B cell (primary cell): ENCODE measurements around the gene ZIC4. TPM values are rescaled to one million over a fixed set of nuclear protein-coding genes. Genes with fewer than 3 reads are reported as not detected.

Experiments used
- ATAC-seq: fragments of 200-7000 bp; cut with Tn5 transposase; one replicate; pipeline ENCODE4 v1.10.0; 2021; ENCODE audit warnings: low read depth, mild to moderate bottlenecking, moderate number of reproducible peaks, moderate library complexity
- CTCF ChIA-PET: fragments of 350-600 bp; sonication (Branson Sonifier 250); formaldehyde crosslinking; loops from one replicate; lab custom pipeline; 2021; ENCODE audit warnings: antibody characterized with exemption, inconsistent platforms; lab: Charles Lee
- POLR2A ChIA-PET: fragments of 350-600 bp; sonication (Branson Sonifier 250); formaldehyde crosslinking; loops from one replicate; lab custom pipeline; 2021; ENCODE audit warnings: antibody characterized with exemption; lab: Charles Lee
- DNase-seq: peaks from one replicate; pipeline ENCODE4 v3.0.0; 2013
- H2AFZ ChIP-seq: 2 replicates; pipeline ENCODE4 v1.6.1; 2012; ENCODE audit warnings: mild to moderate bottlenecking, low read depth, low read length; ENCODE audit not compliant: insufficient read depth, poor library complexity, severe bottlenecking
- H3K27ac ChIP-seq, 2 donors: 1 replicate in 1 of 2; 2 replicates in 1 of 2; pipeline ENCODE4 v1.5.1; 2012 to 2013; ENCODE audit warnings: low read length in 2 of 2, mild to moderate bottlenecking in 2 of 2, moderate library complexity in 1 of 2
- H3K27me3 ChIP-seq, 4 experiments: fragments of 200-600 bp in 1 of 4; sonication (generic) in 1 of 4; replicated peaks in 1 of 4; 1 replicate in 2 of 4; 2 replicates in 2 of 4; pipeline versions ENCODE4 v1.6.1 to v1.7.0; 2013 to 2016; ENCODE audit warnings: low read length in 3 of 4, mild to moderate bottlenecking in 2 of 4, mixed read lengths in 1 of 4, moderate library complexity in 1 of 4; ENCODE audit not compliant: insufficient read depth in 4 of 4, control insufficient read depth in 3 of 4; ENCODE audit errors: control extremely low read depth in 1 of 4
- H3K36me3 ChIP-seq, 2 experiments: replicated peaks in 1 of 2; 1 replicate in 1 of 2; 2 replicates in 1 of 2; pipeline versions ENCODE4 v1.6.1 to v1.7.1; 2013; ENCODE audit warnings: low read length in 1 of 2; ENCODE audit not compliant: insufficient read depth in 2 of 2, control insufficient read depth in 1 of 2; ENCODE audit errors: control extremely low read depth in 1 of 2, extremely low read depth in 1 of 2
- H3K4me1 ChIP-seq, 2 donors: fragments of 200-600 bp in 1 of 2; sonication (generic) in 1 of 2; 1 replicate in 1 of 2; 2 replicates in 1 of 2; pipeline versions ENCODE4 v1.5.1 to v1.6.1; 2013 to 2017; ENCODE audit warnings: low read length in 2 of 2; ENCODE audit not compliant: control insufficient read depth in 2 of 2, insufficient read depth in 2 of 2
- H3K4me2 ChIP-seq: replicated peaks from 2 replicates; pipeline ENCODE3; 2012; ENCODE audit warnings: mild to moderate bottlenecking, low read depth, low read length; ENCODE audit not compliant: poor library complexity, severe bottlenecking
- H3K4me3 ChIP-seq, 5 experiments: fragments of 200-600 bp in 1 of 5; sonication (generic) in 1 of 5; 1 replicate in 3 of 5; 2 replicates in 2 of 5; pipeline versions ENCODE4 v1.5.1 to v1.7.0; 2011 to 2016; ENCODE audit warnings: low read length in 4 of 5, mild to moderate bottlenecking in 4 of 5, low read depth in 2 of 5, control low read depth in 1 of 5, moderate library complexity in 1 of 5; ENCODE audit not compliant: insufficient read depth in 1 of 5; ENCODE audit errors: control extremely low read depth in 1 of 5, extremely low read depth in 1 of 5
- H3K79me2 ChIP-seq: fragments of 200-600 bp; sonication (generic); one replicate; pipeline ENCODE4 v1.6.0; 2016; ENCODE audit warnings: low read length; ENCODE audit not compliant: control insufficient read depth, insufficient read depth
- H3K9ac ChIP-seq: fragments of 200-600 bp; sonication (generic); 2 replicates; pipeline ENCODE4 v1.6.1; 2017; ENCODE audit warnings: mild to moderate bottlenecking, low read length, moderate library complexity
- H3K9me3 ChIP-seq, 3 donors: one replicate each; pipeline versions ENCODE4 v1.6.1 to v1.7.1; 2013; ENCODE audit warnings: low read length in 2 of 3; ENCODE audit not compliant: control insufficient read depth in 2 of 3, insufficient read depth in 1 of 3; ENCODE audit errors: control extremely low read depth in 1 of 3
- H4K20me1 ChIP-seq: 2 replicates; pipeline ENCODE4 v1.6.0; 2012; ENCODE audit warnings: mild to moderate bottlenecking, low read length; ENCODE audit not compliant: insufficient read depth, control insufficient read depth, poor library complexity, severe bottlenecking
- H3K27ac Mint-ChIP-seq: one replicate; pipeline ENCODE4 v1.8.0; 2021; ENCODE audit warnings: mixed read lengths
- H3K27me3 Mint-ChIP-seq: one replicate; pipeline ENCODE4 v1.8.0; 2021; ENCODE audit warnings: mixed read lengths
- H3K4me1 Mint-ChIP-seq: one replicate; pipeline ENCODE4 v1.8.0; 2021; ENCODE audit warnings: mixed read lengths
- H3K4me3 Mint-ChIP-seq: one replicate; pipeline ENCODE4 v1.8.0; 2021; ENCODE audit warnings: mixed read lengths
- H3K9me3 Mint-ChIP-seq: one replicate; pipeline ENCODE4 v1.8.0; 2022; ENCODE audit warnings: mixed read lengths; ENCODE audit not compliant: insufficient read depth
- CTCF ChIP-seq: fragments of 200-600 bp; IDR thresholded peaks from one replicate; pipeline ENCODE4 v1.8.0; 2022; ENCODE audit warnings: antibody characterized with exemption, mild to moderate bottlenecking
- EZH2 ChIP-seq: IDR thresholded peaks from 2 replicates; pipeline ENCODE4 v1.6.1; 2012; ENCODE audit warnings: borderline replicate concordance, low read depth, mild to moderate bottlenecking, moderate library complexity, low read length; ENCODE audit not compliant: insufficient read depth, poor library complexity, severe bottlenecking
- whole genome bisulfite sequencing: methylation state at CpG from one replicate; pipeline ENCODE4 v1.1.5; 2013; ENCODE audit warnings: missing lambda C conversion rate; ENCODE audit not compliant: insufficient coverage; 5-methylcytosine and 5-hydroxymethylcytosine counted together
- intact Hi-C: fragments of 100-400 bp; cut with micrococcal nuclease; formaldehyde crosslinking; loops from one replicate; pipeline ENCODE4 v1.10.0; 2022
- polyA plus RNA-seq: library from polyadenylated mRNA; depleted of rRNA; stranded (reverse); fragments of >200 nt; gene quantifications from 2 replicates; pipeline ENCODE4 v1.2.3, GENCODE V29; 2012
- total RNA-seq, 2 donors: library from RNA; stranded (reverse); fragments of 120-200 nt in 1 of 2; gene quantifications; 1 replicate in 1 of 2; 2 replicates in 1 of 2; pipeline versions ENCODE4 v1.2.3 to v1.2.4, GENCODE V29; 2013 to 2022

Gene ZIC4
- total and polyA plus RNA-seq, 2 donors (not counting 1 experiment from before 2014, with no cell fraction given): not detected

- peaks cover 68% of the 10 kb centered on the region for H3K27me3 Mint-ChIP-seq
- no peaks in the 10 kb centered on the region for H3K4me1 Mint-ChIP-seq
- Histone ChIP-seq H3K4me1 (no peaks in the 10 kb centered on the region), H3K79me2 (no peaks in the 10 kb centered on the region), H3K4me3 (no peak overlapping the region), H3K9me3 (peaks cover 0 to 17% (median 0%) of the 10 kb centered on the region in 3 donors), H4K20me1 (no peaks in the 10 kb centered on the region), H3K27me3 (peaks cover 0 to 52% (median 30%) of the 10 kb centered on the region in 4 experiments), H2AFZ (no peak overlapping the region), H3K9ac (no peak overlapping the region), H3K27ac (no peak overlapping the region), H3K36me3 (no peaks in the 10 kb centered on the region), H3K4me2 (no peak overlapping the region)
- DNase-seq: no peak
- no peak overlapping the region for H3K4me3 Mint-ChIP-seq
- WGBS: 15% methylated on average over 16 of the region's 18 CpGs
- ChIA-PET CTCF (no interaction called here), POLR2A (no interaction called here)
- no peak for ATAC-seq
- H3K27ac Mint-ChIP-seq: no peak overlapping the region
- TF ChIP-seq CTCF: no peak
- no peak for TF ChIP-seq EZH2
- intact Hi-C loops: no loop called here
- no peaks in the 10 kb centered on the region for H3K9me3 Mint-ChIP-seq
These were observed 36.7 kb downstream of the ZIC4 start for GRCh38 chr3:147369661-147370123.

- H3K4me1 Mint-ChIP-seq: no peaks in the 10 kb centered on the region
- H2AFZ ChIP-seq: no peak overlapping the region
- intact Hi-C loops: no loop called here
- DNase-seq (no peak), ATAC-seq (no peak)
- no peaks in the 10 kb centered on the region for H4K20me1 ChIP-seq
- H3K9me3 ChIP-seq: peaks cover 0 to 17% (median 0%) of the 10 kb centered on the region in 3 donors
- H3K27ac ChIP-seq: no peak overlapping the region
- ChIA-PET CTCF (no interaction called here), POLR2A (no interaction called here)
- 5% methylated on average over 2 of the region's 13 CpGs for WGBS
- H3K4me3 ChIP-seq: no peak overlapping the region
- H3K9ac ChIP-seq: no peak overlapping the region
- H3K4me3 Mint-ChIP-seq: no peak overlapping the region
- no peaks in the 10 kb centered on the region for H3K36me3 ChIP-seq
- TF ChIP-seq EZH2 (no peak), CTCF (no peak)
- H3K9me3 Mint-ChIP-seq: no peaks in the 10 kb centered on the region
- no peaks in the 10 kb centered on the region for H3K4me1 ChIP-seq
- no peaks in the 10 kb centered on the region for H3K79me2 ChIP-seq
- no peak overlapping the region for H3K4me2 ChIP-seq
- no peak overlapping the region for H3K27ac Mint-ChIP-seq
- H3K27me3 ChIP-seq: peaks cover 0 to 48% (median 30%) of the 10 kb centered on the region in 4 experiments
- H3K27me3 Mint-ChIP-seq: peaks cover 64% of the 10 kb centered on the region
These were observed 37.1 kb downstream of the ZIC4 start for GRCh38 chr3:147369231-147369630.
